Activated CD4-positive, alpha-beta memory T cell treated with anti-CD3 and anti-CD28 coated beads for 36 hours (primary cell): ENCODE data around the gene KCTD18. TPM values are rescaled to one million over a fixed set of nuclear protein-coding genes. Genes with fewer than 3 reads are reported as not detected.

Experiments
- CTCF ChIA-PET: fragments of 350-600 bp; sonication (Branson Sonifier 250); formaldehyde crosslinking; loops from one replicate; lab custom pipeline; 2021; ENCODE audit warnings: antibody characterized with exemption, inconsistent platforms; lab: Charles Lee
- POLR2A ChIA-PET: fragments of 350-600 bp; sonication (Branson Sonifier 250); formaldehyde crosslinking; loops from one replicate; lab custom pipeline; 2021; ENCODE audit warnings: antibody characterized with exemption; lab: Charles Lee
- DNase-seq: peaks from one replicate; pipeline ENCODE4 v3.0.0-alpha.2; 2020
- H3K27ac Mint-ChIP-seq: one replicate; pipeline ENCODE4 v1.8.0; 2021; ENCODE audit warnings: mixed read lengths
- H3K27me3 Mint-ChIP-seq: one replicate; pipeline ENCODE4 v1.8.0; 2021; ENCODE audit warnings: mixed read lengths
- H3K36me3 Mint-ChIP-seq: one replicate; pipeline ENCODE4 v1.8.0; 2021; ENCODE audit warnings: mixed read lengths
- H3K4me1 Mint-ChIP-seq: one replicate; pipeline ENCODE4 v1.8.0; 2021; ENCODE audit warnings: low read depth, mixed read lengths
- H3K4me3 Mint-ChIP-seq: one replicate; pipeline ENCODE4 v1.8.0; 2021; ENCODE audit warnings: mild to moderate bottlenecking, mixed read lengths
- H3K9me3 Mint-ChIP-seq: one replicate; pipeline ENCODE4 v1.8.0; 2021; ENCODE audit warnings: mixed read lengths
- intact Hi-C: fragments of 100-400 bp; cut with micrococcal nuclease; formaldehyde crosslinking; loops from one replicate; pipeline ENCODE4 v1.15.1; 2023
- total RNA-seq, 2 experiments: library from RNA; stranded (reverse); gene quantifications; one replicate each; pipeline ENCODE4 v1.2.3, GENCODE V29; 2021

The KCTD18 gene
- total RNA-seq, 2 experiments from 2014 or later, result 13.8 to 14.9 TPM

- Mint-ChIP-seq H3K36me3 (no peaks in the 10 kb centered on the region), H3K9me3 (no peaks in the 10 kb centered on the region), H3K4me3 (no peak overlapping the region), H3K27me3 (no peaks in the 10 kb centered on the region), H3K27ac (no peak overlapping the region), H3K4me1 (peaks cover 28% of the 10 kb centered on the region)
- DNase-seq, result no peak
- CTCF ChIA-PET, result interaction anchor here (1.0 to 2.0 kb wide), 2 partner anchors 26 to 35 kb away, joined by 3 to 9 read pairs; no protein-coding TSS in a partner anchor
- POLR2A ChIA-PET, result no interaction called here
- intact Hi-C loops, result no loop called here
These were observed 64.6 kb downstream of the KCTD18 start for GRCh38 chr2:200445284-200445683.

GRCh38 chr2:200444530-200444929 lies 65.3 kb downstream of the KCTD18 start:
- H3K27me3 Mint-ChIP-seq, result no peaks in the 10 kb centered on the region
- ChIA-PET CTCF (interaction anchor here (2.0 kb wide), 1 partner anchor 26 kb away, joined by 9 read pairs; no protein-coding TSS in a partner anchor), POLR2A (no interaction called here)
- DNase-seq, result no peak
- H3K4me1 Mint-ChIP-seq, result peaks cover 28% of the 10 kb centered on the region
- H3K27ac Mint-ChIP-seq, result no peak overlapping the region
- intact Hi-C loops, result no loop called here
- H3K36me3 Mint-ChIP-seq, result no peaks in the 10 kb centered on the region
- H3K4me3 Mint-ChIP-seq, result no peak overlapping the region
- H3K9me3 Mint-ChIP-seq, result no peaks in the 10 kb centered on the region

GRCh38 chr2:200443916-200444315 lies 66.0 kb downstream of the KCTD18 start:
- Mint-ChIP-seq H3K27me3 (no peaks in the 10 kb centered on the region), H3K36me3 (no peaks in the 10 kb centered on the region), H3K27ac (no peak overlapping the region), H3K4me3 (no peak overlapping the region), H3K4me1 (peaks cover 23% of the 10 kb centered on the region), H3K9me3 (no peaks in the 10 kb centered on the region)
- intact Hi-C loops, result no loop called here
- DNase-seq, result no peak
- ChIA-PET CTCF (no interaction called here), POLR2A (no interaction called here)

- Mint-ChIP-seq H3K4me1 (peaks cover 18% of the 10 kb centered on the region), H3K27me3 (no peaks in the 10 kb centered on the region), H3K9me3 (no peaks in the 10 kb centered on the region), H3K36me3 (no peaks in the 10 kb centered on the region), H3K4me3 (no peak overlapping the region), H3K27ac (no peak overlapping the region)
- DNase-seq, result no peak
- intact Hi-C loops, result no loop called here
- ChIA-PET POLR2A (no interaction called here), CTCF (no interaction called here)
These were observed 66.5 kb downstream of the KCTD18 start for GRCh38 chr2:200443376-200443775.

- H3K27me3 Mint-ChIP-seq, result no peaks in the 10 kb centered on the region
- no peak overlapping the region for H3K4me3 Mint-ChIP-seq
- H3K9me3 Mint-ChIP-seq, result no peaks in the 10 kb centered on the region
- intact Hi-C loops, result no loop called here
- DNase-seq, result no peak
- no peak overlapping the region for H3K27ac Mint-ChIP-seq
- ChIA-PET CTCF (no interaction called here), POLR2A (no interaction called here)
- H3K4me1 Mint-ChIP-seq, result peaks cover 14% of the 10 kb centered on the region
- H3K36me3 Mint-ChIP-seq, result no peaks in the 10 kb centered on the region
These were observed 67.4 kb downstream of the KCTD18 start for GRCh38 chr2:200442471-200442870.

- no peaks in the 10 kb centered on the region for H3K4me1 Mint-ChIP-seq
- peaks cover 3% of the 10 kb centered on the region for H3K9me3 Mint-ChIP-seq
- ChIA-PET POLR2A (no interaction called here), CTCF (interaction anchor here (0.7 kb wide), 1 partner anchor 454 kb away, joined by 3 read pairs; no protein-coding TSS in a partner anchor)
- H3K36me3 Mint-ChIP-seq, result peaks cover 3% of the 10 kb centered on the region
- intact Hi-C loops, result no loop called here
- no peak overlapping the region for H3K27ac Mint-ChIP-seq
- no peak for DNase-seq
- H3K27me3 Mint-ChIP-seq, result no peaks in the 10 kb centered on the region
- no peak overlapping the region for H3K4me3 Mint-ChIP-seq
These were observed 69.9 kb downstream of the KCTD18 start for GRCh38 chr2:200439981-200440380.

Other genes with a start within 250 kb of the KCTD18 start
- 10 to 100 TPM; 25.4 to 28.8 TPM for gene SPATS2L, start 203.4 kb downstream of the KCTD18 start, total RNA-seq
- 10 to 100 TPM; 40.5 to 40.7 TPM for gene SGO2, start 16.1 kb upstream of the KCTD18 start, total RNA-seq
- 1 to 10 TPM in 1 of 2 experiments, under 1 TPM in 1; 0.38 to 1.1 TPM for gene AOX1, start 75.9 kb upstream of the KCTD18 start, total RNA-seq